Measurements from ENCODE around the gene BCAS4.

The BCAS4 gene

DNA sequence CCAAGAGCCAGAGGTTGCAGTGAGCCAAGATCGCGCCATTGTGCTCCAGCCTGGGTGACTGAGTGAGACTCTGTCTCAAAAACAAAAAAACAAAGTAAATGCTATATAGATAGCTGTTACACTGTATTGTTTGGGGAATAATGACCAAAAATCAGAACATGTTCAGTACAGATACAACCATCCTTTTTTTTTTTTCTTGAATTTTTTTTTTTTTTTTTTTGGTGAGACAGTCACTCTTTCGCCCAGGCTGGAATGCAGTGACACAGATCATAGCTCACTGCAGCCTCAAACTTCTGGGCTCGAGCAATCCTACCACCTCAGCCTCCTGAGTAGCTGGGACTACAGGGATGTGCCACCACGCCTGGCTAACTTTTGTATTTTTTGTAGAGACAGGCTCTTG, 63.7 kb downstream of the BCAS4 start:
- TF ChIP-seq, protein P1, sequence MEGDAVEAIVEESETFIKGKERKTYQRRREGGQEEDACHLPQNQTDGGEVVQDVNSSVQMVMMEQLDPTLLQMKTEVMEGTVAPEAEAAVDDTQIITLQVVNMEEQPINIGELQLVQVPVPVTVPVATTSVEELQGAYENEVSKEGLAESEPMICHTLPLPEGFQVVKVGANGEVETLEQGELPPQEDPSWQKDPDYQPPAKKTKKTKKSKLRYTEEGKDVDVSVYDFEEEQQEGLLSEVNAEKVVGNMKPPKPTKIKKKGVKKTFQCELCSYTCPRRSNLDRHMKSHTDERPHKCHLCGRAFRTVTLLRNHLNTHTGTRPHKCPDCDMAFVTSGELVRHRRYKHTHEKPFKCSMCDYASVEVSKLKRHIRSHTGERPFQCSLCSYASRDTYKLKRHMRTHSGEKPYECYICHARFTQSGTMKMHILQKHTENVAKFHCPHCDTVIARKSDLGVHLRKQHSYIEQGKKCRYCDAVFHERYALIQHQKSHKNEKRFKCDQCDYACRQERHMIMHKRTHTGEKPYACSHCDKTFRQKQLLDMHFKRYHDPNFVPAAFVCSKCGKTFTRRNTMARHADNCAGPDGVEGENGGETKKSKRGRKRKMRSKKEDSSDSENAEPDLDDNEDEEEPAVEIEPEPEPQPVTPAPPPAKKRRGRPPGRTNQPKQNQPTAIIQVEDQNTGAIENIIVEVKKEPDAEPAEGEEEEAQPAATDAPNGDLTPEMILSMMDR (conservative IDR thresholded peaks at IDR 0.05) = no peak
- no peak overlapping the region; the same call in 1 of the 2 replicates for H3K27ac ChIP-seq

DNA sequence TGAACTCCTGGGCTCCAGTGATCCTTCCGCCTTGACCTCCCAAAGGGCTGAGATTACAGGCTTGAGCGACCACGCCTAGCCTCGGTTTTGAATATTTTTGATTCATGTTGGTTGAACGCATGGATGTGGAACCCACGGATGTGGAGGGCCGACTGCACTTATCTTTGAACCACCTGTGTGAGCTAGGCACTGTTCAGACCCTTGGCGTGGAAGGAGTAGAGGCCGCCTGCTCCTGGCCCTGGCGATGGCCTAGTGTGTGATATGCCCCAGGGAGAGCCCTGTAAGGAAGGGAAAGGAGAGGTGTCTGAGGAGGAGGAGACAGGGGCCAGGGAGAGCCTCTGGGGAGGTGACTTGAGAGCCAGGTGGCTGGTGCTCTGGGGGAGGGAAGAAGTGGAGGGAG, 64.3 kb downstream of the BCAS4 start:
- no peak overlapping the region for H3K27ac ChIP-seq
- TF ChIP-seq, protein P1 (conservative IDR thresholded peaks at IDR 0.05) = no peak

DNA sequence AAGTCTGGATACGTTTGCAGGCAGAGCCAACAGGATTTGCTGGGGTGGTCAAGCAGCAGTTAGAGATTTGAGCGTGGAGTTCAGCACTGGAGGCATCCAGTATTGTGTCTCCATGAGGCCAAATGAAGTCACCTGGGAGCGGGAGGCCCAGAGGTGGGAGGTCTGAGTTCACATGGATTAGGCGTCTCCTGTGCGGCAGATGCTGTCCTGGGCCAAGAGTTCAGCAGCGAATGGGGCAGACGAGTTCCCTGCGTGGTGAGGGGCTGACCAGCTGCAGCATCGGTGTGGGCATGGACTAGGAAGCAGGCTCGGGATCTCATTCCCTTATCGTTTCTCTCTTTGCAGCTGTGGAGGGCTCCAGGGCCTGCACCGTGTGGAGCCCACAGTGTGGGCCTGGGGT, 66.2 kb downstream of the BCAS4 start:
- TF ChIP-seq, protein P1 (conservative IDR thresholded peaks at IDR 0.05) = no peak
- H3K27ac ChIP-seq = no peak overlapping the region

DNA sequence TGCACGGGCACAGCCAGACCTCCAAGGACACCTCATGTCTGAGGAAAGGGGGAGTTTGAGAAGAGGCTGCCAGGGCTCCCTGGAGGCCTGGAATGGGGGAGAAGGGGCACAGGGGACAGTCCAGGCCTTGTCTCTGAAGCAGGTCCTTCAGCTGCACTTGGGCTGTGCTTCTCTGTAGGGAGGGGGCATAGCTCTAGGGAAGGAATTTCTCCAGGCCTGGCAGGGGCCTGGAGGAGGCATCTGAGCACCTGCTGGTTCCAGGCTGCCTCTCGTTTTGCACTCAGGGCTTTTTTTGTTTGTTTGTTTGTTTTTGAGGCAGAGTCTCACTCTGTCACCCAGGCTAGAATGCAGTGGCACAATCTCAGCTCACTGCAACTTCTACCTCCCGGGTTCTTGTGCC, 67.7 kb downstream of the BCAS4 start:
- TF ChIP-seq, protein P1 (conservative IDR thresholded peaks at IDR 0.05) = no peak
- H3K27ac ChIP-seq = no peak overlapping the region

DNA sequence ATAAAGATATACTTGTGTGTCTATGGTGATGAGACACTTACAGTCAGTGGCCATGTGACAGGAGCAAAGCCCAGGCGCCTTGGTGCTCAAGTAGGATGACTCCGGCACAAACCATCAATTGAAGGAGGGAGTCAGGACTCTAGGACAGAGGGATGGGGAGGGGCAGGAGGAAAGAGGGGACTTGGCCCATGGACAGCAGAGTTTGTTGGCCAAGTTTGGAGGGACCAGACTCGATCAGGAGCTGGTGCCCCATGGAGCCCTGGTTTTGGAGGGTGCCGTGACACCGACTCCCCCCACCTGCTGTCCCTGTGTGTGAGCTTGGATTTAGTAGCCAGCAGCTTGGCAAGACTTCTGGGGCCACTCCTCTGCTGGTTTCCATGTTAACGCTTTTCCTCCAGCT, 70.3 kb downstream of the BCAS4 start:
- H3K27ac ChIP-seq = no peak overlapping the region
- TF ChIP-seq, protein P1 (conservative IDR thresholded peaks at IDR 0.05) = no peak

DNA sequence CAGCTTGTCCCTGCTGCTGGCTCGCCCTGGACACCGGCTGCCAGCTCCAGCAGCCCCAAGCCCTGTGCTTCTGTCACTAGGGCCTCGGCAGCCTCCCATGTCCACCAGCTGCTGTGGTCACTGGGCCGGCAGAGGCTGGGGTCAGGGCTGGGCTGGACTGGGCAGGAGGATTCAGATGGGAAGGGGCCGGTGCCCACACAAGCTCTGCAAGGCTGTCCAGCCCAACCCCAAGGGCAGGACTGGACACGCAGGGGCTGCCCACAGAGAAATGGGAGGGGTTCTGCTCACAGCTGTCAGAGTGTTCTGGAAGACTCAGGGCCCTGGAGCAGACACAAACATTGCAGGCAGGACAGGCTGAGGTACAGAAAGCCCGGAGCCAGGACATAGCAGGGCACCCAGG, 70.7 kb downstream of the BCAS4 start:
- TF ChIP-seq, protein P1 (conservative IDR thresholded peaks at IDR 0.05) = no peak
- H3K27ac ChIP-seq = no peak overlapping the region

DNA sequence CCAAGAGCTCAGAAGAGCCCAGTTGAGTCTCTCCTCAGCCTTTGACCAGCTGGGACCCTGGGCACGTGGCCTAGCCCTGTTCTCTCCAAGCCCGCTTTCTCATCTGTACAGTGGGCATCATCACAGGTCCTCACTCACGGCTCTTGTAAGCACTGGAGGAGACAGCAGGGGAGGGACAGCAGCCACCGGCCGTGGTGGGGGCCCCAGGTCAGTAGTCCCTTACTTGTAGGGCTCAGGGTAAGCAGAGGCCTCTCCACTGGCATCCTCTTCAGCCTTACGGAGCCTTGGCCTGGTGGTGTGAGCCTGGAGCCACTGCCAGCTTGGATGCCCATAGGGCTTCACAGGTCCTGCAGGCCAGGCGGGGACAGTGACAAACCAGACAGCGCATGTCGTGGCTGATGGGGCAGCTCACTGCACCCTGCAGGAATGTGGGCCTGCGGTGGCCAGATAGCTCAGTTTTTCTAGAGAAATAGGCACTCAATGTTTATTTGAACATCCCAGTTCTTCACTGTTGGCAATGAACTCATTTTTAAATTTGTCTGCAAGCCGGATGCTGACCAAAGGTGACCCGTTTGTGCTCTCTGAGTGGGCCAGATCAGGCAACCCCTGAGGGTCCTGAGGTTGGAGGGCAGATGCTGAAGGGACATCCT, 71.3 kb downstream of the BCAS4 start:
- H3K27ac ChIP-seq = no peak overlapping the region
- TF ChIP-seq, protein P1 (conservative IDR thresholded peaks at IDR 0.05) = no peak
